H1 (cell line): Measurements from ENCODE around the gene ELANE. TPM values are rescaled to one million over a fixed set of nuclear protein-coding genes. Genes with fewer than 3 reads are reported as not detected.

Experiments used
- FOSL1 ChIP-seq: IDR thresholded peaks from 2 replicates; pipeline ENCODE4 v1.6.1; 2011; ENCODE audit warnings: mild to moderate bottlenecking, low read depth, low read length, moderate library complexity; ENCODE audit not compliant: insufficient read depth
- GTF2F1 ChIP-seq: IDR thresholded peaks from 2 replicates; pipeline ENCODE4 v1.6.1; 2012; ENCODE audit warnings: low read depth, low read length, improper control_type of control experiment, borderline replicate concordance
- KDM1A ChIP-seq: fragments of 200-600, 300-600 bp; sonication (generic); IDR thresholded peaks from 2 replicates; pipeline ENCODE4 v1.7.1; 2016; ENCODE audit warnings: mild to moderate bottlenecking, low read length, borderline replicate concordance
- SIX5 ChIP-seq: IDR thresholded peaks from 2 replicates; pipeline ENCODE4 v1.6.1; 2011; ENCODE audit warnings: mild to moderate bottlenecking, low read depth, low read length
- TAF7 ChIP-seq: optimal IDR thresholded peaks from 2 replicates; pipeline ENCODE3; 2011; ENCODE audit warnings: low read depth, mild to moderate bottlenecking, inconsistent platforms, low read length, moderate library complexity, borderline replicate concordance
- YY1 ChIP-seq: IDR thresholded peaks from 2 replicates; pipeline ENCODE4 v1.6.1; 2011; ENCODE audit warnings: low read depth, mild to moderate bottlenecking, low read length
- polyA plus RNA-seq, 7 experiments: library from polyadenylated mRNA; depleted of rRNA in 3 of 7; stranded (reverse) in 5 of 7; unstranded in 2 of 7; fragments of >200 nt in 5 of 7; fragments of 200-250 nt in 2 of 7; gene quantifications; 1 replicate in 5 of 7; 2 replicates in 1 of 7; 4 replicates in 1 of 7; pipeline versions ENCODE4 v1.2.1 to v1.2.3, GENCODE V29; 2011 to 2013; ENCODE audit warnings: missing spikeins in 2 of 7, mixed read lengths in 2 of 7
- total RNA-seq: library from RNA; stranded (reverse); fragmentation: NEBNext Ultra II Directional; extraction: Animal tissue kit (Norgen Biotek cat#: 25700); gene quantifications from 2 replicates; pipeline ENCODE4 v1.2.1, GENCODE V29; 2021

The ELANE gene
- total and polyA plus RNA-seq, 2 of the 8 experiments (the other 6 are each of a cell fraction or from before 2014, with no cell fraction given) = not detected

DNA sequence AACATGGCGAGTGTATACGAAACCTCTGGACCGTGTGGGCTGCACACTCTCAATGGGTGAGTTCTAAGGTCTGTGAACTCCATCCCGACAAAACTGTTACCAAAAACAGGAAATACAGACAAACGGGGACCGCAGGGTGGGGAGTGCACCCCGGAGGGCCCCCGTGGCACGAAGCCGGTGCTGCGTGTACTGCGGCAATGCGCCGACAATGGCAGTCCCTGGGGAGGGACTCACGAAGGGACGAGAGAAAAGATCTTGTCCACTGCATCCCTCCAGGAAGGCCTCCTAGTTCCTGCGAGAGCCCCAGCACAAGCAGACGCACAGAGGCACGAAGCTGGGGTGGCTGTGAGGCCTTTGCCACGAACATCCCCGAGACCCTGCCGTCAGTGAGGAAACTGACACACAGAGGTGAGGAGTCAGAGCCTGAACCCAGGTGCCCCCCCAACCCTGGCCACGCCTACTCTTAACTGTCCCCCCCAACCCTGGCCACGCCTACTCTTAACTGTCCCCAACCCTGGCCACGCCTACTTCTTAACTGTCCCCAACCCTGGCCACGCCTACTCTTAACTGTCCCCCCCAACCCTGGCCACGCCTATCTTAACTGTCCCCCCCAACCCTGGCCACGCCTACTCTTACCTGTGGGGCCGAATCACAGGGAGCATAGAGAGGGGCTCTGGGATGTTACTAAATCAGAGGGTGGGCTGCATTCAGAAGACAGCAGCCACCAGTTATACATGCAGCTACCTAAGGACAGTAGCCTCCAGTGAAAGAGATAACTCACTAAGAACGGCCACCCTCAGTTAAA is 36.7 kb downstream of the ELANE start (continued):
- no peak for TF ChIP-seq GTF2F1
- TF ChIP-seq KDM1A = no peak
- no peak for TF ChIP-seq FOSL1
- TF ChIP-seq SIX5 = no peak
- no peak for TF ChIP-seq YY1
- TF ChIP-seq TAF7 = no peak
